Parathyroid adenoma (tissue), 2 donors: ENCODE results near the gene S100A1.

Source experiments
- H2AFZ ChIP-seq: fragments of 300-600 bp; sonication (generic); one replicate; pipeline ENCODE4 v1.7.0; 2017; ENCODE audit warnings: antibody characterized with exemption, mild to moderate bottlenecking
- H3K27ac ChIP-seq: fragments of 300-600 bp; sonication (generic); one replicate; pipeline ENCODE4 v1.7.0; 2017
- H3K27me3 ChIP-seq: fragments of 300-600 bp; sonication (generic); one replicate; pipeline ENCODE4 v1.7.0; 2017; ENCODE audit warnings: low read length; ENCODE audit not compliant: control insufficient read depth, insufficient read depth
- H3K36me3 ChIP-seq: fragments of 300-600 bp; sonication (generic); one replicate; pipeline ENCODE4 v1.7.0; 2017; ENCODE audit warnings: low read length; ENCODE audit not compliant: control insufficient read depth, insufficient read depth
- H3K4me1 ChIP-seq: fragments of 300-600 bp; sonication (generic); one replicate; pipeline ENCODE4 v1.7.0; 2017; ENCODE audit warnings: control low read depth
- H3K4me2 ChIP-seq: fragments of 300-600 bp; sonication (generic); one replicate; pipeline ENCODE4 v1.7.0; 2017; ENCODE audit warnings: low read length
- H3K4me3 ChIP-seq: fragments of 300-600 bp; sonication (generic); one replicate; pipeline ENCODE4 v1.7.0; 2017; ENCODE audit warnings: low read depth, low read length
- H3K79me2 ChIP-seq: fragments of 300-600 bp; sonication (generic); one replicate; pipeline ENCODE4 v1.7.0; 2017; ENCODE audit warnings: control low read depth
- H3K9ac ChIP-seq: fragments of 300-600 bp; sonication (generic); one replicate; pipeline ENCODE4 v1.7.0; 2017; ENCODE audit warnings: mild to moderate bottlenecking
- H3K9me3 ChIP-seq: fragments of 300-600 bp; sonication (generic); one replicate; pipeline ENCODE4 v1.7.0; 2017; ENCODE audit warnings: low read length; ENCODE audit not compliant: control insufficient read depth
- CTCF ChIP-seq: fragments of 300-600 bp; sonication (generic); IDR thresholded peaks from one replicate; pipeline ENCODE4 v1.7.0; 2017; ENCODE audit warnings: antibody characterized with exemption, mild to moderate bottlenecking
- donor health status: primary hyperparathyroidism.

S100A1 gene

DNA sequence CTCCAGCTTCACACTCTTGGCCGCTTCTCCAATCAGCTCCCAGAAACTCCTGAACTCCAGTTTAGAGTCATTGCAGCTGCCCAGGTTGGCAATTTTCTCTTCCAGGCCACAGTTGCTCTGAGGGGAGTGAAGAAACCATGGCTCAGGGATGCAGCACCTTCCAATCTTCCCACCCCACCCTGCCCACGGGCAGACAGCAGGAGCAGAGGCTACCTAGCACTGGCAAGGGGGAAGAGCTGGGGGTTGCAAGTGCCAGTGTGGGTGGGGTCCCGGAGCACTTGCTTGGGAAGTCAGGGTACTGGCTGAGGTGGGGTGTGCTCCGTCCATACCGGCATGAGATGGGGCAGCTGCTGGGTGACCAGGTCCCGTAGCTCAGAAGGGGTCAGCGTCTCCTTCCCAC is 13.3 kb upstream of the S100A1 start:
- Histone ChIP-seq H3K27me3 (no peaks in the 10 kb centered on the region), H3K9ac (no peak overlapping the region), H3K79me2 (no peaks in the 10 kb centered on the region), H3K4me3 (no peak overlapping the region), H3K4me2 (peak overlapping the region; percentile 58), H3K27ac (no peak overlapping the region), H2AFZ (no peak overlapping the region), H3K36me3 (no peaks in the 10 kb centered on the region), H3K4me1 (peaks cover 22% of the 10 kb centered on the region), H3K9me3 (no peaks in the 10 kb centered on the region)
- TF ChIP-seq CTCF = no peak

DNA sequence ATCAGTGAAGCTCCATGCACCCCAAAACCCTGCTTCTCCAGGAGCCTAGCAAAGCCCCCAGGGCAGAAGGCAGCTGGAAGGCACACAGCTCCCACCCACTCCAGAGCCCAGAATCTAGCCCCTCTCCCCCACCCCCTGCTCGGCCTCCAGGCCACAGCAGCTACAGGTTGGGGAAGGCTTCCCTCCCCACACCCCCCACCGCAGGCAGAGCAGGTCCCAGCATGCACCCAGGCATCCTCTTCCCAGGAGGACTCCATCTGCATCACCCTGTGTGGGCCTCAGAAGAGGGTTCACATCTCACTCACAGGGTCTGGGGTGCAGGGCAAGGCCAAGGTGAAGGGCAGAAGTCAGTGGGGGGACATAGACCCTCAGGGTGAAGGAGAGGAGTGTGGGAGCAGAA is 12.8 kb upstream of the S100A1 start:
- H2AFZ ChIP-seq = no peak overlapping the region
- H3K79me2 ChIP-seq = no peaks in the 10 kb centered on the region
- peaks cover 18% of the 10 kb centered on the region for H3K4me1 ChIP-seq
- H3K9me3 ChIP-seq = no peaks in the 10 kb centered on the region
- H3K9ac ChIP-seq = no peak overlapping the region
- H3K27ac ChIP-seq = peak overlapping the region; percentile 72
- no peaks in the 10 kb centered on the region for H3K36me3 ChIP-seq
- H3K27me3 ChIP-seq = no peaks in the 10 kb centered on the region
- TF ChIP-seq CTCF = no peak
- H3K4me3 ChIP-seq = peak overlapping the region; percentile 50
- peak overlapping the region; percentile 58 for H3K4me2 ChIP-seq

DNA sequence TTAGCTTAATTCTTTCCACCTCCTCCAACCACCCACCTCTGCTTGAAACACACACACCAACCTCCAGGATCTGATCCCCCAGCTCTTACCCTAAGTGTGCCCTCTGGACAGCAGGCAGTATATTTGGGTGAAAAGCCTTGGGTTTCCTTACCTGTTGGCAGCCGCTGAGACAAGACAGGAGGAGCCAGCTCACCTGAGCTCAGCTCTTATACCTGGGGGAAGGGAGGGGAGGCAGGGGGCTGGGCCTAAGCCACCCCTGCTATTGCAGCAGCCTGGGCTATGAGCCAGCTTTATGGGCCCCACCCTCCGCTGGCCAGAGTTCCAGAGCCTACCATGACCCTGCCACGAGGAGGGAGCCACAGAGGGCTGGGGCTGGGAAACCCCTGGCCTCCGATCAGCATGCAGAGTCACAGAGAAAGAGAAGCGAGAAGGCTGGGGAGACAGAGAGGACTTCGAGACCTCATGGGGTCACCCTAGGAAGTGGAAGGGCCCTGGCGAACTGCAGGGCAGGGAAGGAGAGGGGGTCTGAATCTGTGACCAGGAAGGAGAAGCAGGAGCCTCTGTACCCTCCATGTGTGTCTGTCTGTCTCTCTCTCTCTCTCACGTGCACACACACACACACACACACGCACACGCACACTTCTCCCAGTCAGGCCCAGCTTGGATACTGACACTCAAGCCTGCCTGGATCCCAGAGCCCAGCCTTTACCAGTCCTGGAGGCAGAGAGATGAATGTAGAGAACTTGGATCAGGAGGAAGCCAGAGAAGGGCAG is 11.9 kb upstream of the S100A1 start, which contains the start of gene S100A14:
S100A14 (minus strand) TSS at position 182 of the 773 bp plus-strand sequence. CDS start 467 bp downstream, outside the sequence.
- H3K9me3 ChIP-seq = no peaks in the 10 kb centered on the region
- H3K27me3 ChIP-seq = no peaks in the 10 kb centered on the region
- H3K36me3 ChIP-seq = no peaks in the 10 kb centered on the region
- H3K4me2 ChIP-seq = peak within 1 kb of the TSS; percentile 58
- H3K27ac ChIP-seq = peak within 1 kb of the TSS; percentile 72
- peaks cover 12% of the 10 kb centered on the region for H3K4me1 ChIP-seq
- no peak within 1 kb of the TSS for H3K9ac ChIP-seq
- no peak for TF ChIP-seq CTCF
- H3K4me3 ChIP-seq = peak within 1 kb of the TSS; percentile 50
- H2AFZ ChIP-seq = peak within 1 kb of the TSS; percentile 36
- no peaks in the 10 kb centered on the region for H3K79me2 ChIP-seq

DNA sequence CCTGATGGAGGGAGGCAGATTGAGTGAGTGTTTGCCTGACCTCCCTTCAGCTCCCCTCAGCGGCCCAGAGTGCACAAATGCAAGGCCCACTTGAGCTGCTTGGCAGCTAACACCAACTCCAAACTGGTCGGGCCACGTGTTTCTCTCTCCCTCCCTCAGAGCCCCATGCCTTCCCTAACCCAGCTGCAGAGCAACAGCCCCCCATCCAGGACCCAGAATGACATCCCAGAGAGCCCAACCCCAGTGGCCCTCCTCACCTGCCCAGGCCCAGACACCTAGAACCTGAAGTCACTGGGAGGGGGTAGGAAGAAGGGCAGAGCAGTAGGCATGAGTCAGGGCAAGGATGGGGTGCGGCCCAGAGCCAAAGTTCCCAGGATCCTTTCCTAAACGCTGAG is 11.3 kb upstream of the S100A1 start:
- Histone ChIP-seq H3K4me1 (peaks cover 10% of the 10 kb centered on the region), H3K9me3 (no peaks in the 10 kb centered on the region), H2AFZ (peak overlapping the region; percentile 36), H3K36me3 (no peaks in the 10 kb centered on the region), H3K9ac (no peak overlapping the region), H3K27ac (peak overlapping the region; percentile 72), H3K79me2 (no peaks in the 10 kb centered on the region), H3K27me3 (no peaks in the 10 kb centered on the region), H3K4me2 (peak overlapping the region; percentile 2), H3K4me3 (no peak overlapping the region)
- TF ChIP-seq CTCF = no peak

DNA sequence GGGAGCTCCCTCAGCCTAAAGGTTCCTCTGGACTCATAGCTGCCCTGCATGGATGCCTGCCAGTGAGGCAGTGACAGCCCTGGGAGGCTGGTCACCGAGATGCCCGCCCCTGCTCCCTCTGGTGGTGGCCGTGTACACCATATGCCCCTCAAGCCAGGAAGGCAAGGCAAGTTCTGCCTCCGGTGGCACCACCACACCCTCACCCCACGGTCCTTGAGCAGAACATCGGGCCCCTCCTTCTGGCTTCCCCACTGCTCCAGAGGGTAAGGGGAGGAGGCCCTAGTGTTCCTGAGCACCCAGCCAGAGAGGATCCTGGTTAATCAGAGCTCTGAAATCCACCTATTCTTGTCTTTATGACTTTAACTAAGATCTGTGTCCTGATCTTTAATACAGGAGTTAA is 10.6 kb upstream of the S100A1 start:
- no peak overlapping the region for H3K4me3 ChIP-seq
- H3K9ac ChIP-seq = no peak overlapping the region
- H2AFZ ChIP-seq = peak overlapping the region; percentile 19
- no peaks in the 10 kb centered on the region for H3K27me3 ChIP-seq
- peaks cover 10% of the 10 kb centered on the region for H3K4me1 ChIP-seq
- TF ChIP-seq CTCF = peak; percentile 66
- no peak overlapping the region for H3K4me2 ChIP-seq
- no peaks in the 10 kb centered on the region for H3K36me3 ChIP-seq
- H3K27ac ChIP-seq = no peak overlapping the region
- H3K79me2 ChIP-seq = no peaks in the 10 kb centered on the region
- H3K9me3 ChIP-seq = no peaks in the 10 kb centered on the region
